Lung (tissue), 10 donors: ENCODE results near the gene CYP21A2. TPM values are rescaled to one million over a fixed set of nuclear protein-coding genes. Genes with fewer than 3 reads are reported as not detected.
A peak's percentile ranks its signal among the peaks of the same experiment; 100 is the strongest.
"Not testable (repeated sequence)": the region's sequence is repeated elsewhere in the genome, so short reads cannot be mapped to it uniquely, and the experiment has no call there.

ENCODE experiments used
- ATAC-seq: fragments of 200-7000 bp; cut with Tn5 transposase; one replicate; pipeline ENCODE4 v1.9.1; 2020; ENCODE audit warnings: moderate number of reproducible peaks; ENCODE audit not compliant: insufficient read depth, low FRiP score
- DNase-seq, 3 donors: peaks; one replicate each; pipeline ENCODE4 v3.0.0-alpha.2; 2013 to 2017
- H3K27ac ChIP-seq, 2 donors: one replicate each; pipeline ENCODE4 v1.5.1; 2013; ENCODE audit warnings: mild to moderate bottlenecking in 2 of 2, moderate library complexity in 2 of 2, control low read depth in 1 of 2, inconsistent platforms in 1 of 2, low read depth in 1 of 2, low read length in 1 of 2
- H3K27me3 ChIP-seq, 3 donors: one replicate each; pipeline ENCODE4 v1.5.1; 2013; ENCODE audit warnings: low read length in 2 of 3; ENCODE audit not compliant: control insufficient read depth in 3 of 3, insufficient read depth in 3 of 3
- H3K36me3 ChIP-seq, 4 donors: one replicate each; pipeline ENCODE4 v1.5.1; 2013; ENCODE audit warnings: low read length in 4 of 4, mild to moderate bottlenecking in 1 of 4, moderate library complexity in 1 of 4; ENCODE audit not compliant: control insufficient read depth in 4 of 4, insufficient read depth in 4 of 4
- H3K4me1 ChIP-seq, 5 donors: one replicate each; pipeline ENCODE4 v1.5.1; 2013; ENCODE audit warnings: low read length in 5 of 5, mild to moderate bottlenecking in 2 of 5, moderate library complexity in 1 of 5; ENCODE audit not compliant: control insufficient read depth in 5 of 5, insufficient read depth in 5 of 5
- H3K4me3 ChIP-seq: one replicate; pipeline ENCODE4 v1.5.1; 2013; ENCODE audit warnings: mild to moderate bottlenecking, control low read depth, moderate library complexity
- H3K9ac ChIP-seq, 2 donors: one replicate each; pipeline ENCODE4 v1.5.1; 2013; ENCODE audit warnings: low read length in 2 of 2, control low read depth in 1 of 2; ENCODE audit not compliant: insufficient read depth in 1 of 2
- H3K9me3 ChIP-seq, 4 donors: one replicate each; pipeline ENCODE4 v1.5.1; 2013; ENCODE audit warnings: low read length in 3 of 4, mild to moderate bottlenecking in 1 of 4, moderate library complexity in 1 of 4; ENCODE audit not compliant: control insufficient read depth in 4 of 4, insufficient read depth in 3 of 4
- whole genome bisulfite sequencing, 2 donors: extraction: QIAGEN DNeasy Blood & Tissue Kit; methylation state at CpG; one replicate each; pipeline ENCODE4 v1.1.7; 2013; 5-methylcytosine and 5-hydroxymethylcytosine counted together
- polyA plus RNA-seq, 2 donors: library from polyadenylated mRNA; stranded (reverse); fragments of 200-250 nt; gene quantifications; one replicate each; pipeline ENCODE4 v1.2.1, GENCODE V29; 2013
- total RNA-seq, 2 donors: library from RNA; depleted of rRNA in 1 of 2; stranded (reverse); fragments of >200 nt in 1 of 2; gene quantifications; one replicate each; pipeline ENCODE4 v1.2.1, GENCODE V29; 2014 to 2021
- donor health status: Bipolar disorder and iron deficiency.
- donor health status: healthy.
- donor health status: DM: yes; HTN: yes; CAD: no.

CYP21A2 gene
- total and polyA plus RNA-seq, 4 donors, result 0.43 to 1.9 (median 0.98) TPM

DNA sequence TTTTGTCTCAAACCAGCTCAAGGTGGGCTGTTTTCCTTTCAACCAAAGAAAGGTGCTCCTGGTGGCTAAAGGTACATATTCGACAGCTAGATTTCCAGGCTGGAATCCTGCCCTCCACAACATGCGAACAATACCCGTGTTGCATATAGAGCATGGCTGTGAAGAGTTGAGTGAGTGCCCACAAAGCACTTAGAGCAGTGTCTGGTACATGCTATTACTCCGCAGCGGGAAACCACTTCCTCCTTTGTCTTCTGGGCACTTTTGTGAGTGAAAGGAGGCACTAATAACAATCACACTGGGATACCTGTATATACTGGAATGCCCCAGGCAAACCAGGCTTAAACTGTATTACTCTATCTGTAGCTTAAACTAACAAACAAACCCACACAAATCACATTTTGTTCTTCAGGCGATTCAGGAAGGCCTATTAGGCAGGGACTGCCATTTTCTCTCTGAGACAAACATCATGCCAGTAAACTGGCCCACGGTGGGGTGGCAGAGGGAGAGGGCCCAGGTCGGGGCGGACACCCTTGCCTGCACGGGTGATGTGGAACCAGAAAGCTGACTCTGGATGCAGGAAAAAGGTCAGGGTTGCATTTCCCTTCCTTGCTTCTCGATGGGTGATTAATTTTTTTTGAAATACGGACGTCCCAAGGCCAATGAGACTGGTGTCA, 33.2 kb upstream of the CYP21A2 start:
- not testable (repeated sequence) for H3K27me3 ChIP-seq, H3K27ac ChIP-seq, H3K4me1 ChIP-seq, H3K4me3 ChIP-seq, ATAC-seq, H3K9me3 ChIP-seq, H3K9ac ChIP-seq, DNase-seq, H3K36me3 ChIP-seq
- WGBS, 2 donors, result 66 to 69% methylated on average over 8 to 9 of the region's 13 CpGs

DNA sequence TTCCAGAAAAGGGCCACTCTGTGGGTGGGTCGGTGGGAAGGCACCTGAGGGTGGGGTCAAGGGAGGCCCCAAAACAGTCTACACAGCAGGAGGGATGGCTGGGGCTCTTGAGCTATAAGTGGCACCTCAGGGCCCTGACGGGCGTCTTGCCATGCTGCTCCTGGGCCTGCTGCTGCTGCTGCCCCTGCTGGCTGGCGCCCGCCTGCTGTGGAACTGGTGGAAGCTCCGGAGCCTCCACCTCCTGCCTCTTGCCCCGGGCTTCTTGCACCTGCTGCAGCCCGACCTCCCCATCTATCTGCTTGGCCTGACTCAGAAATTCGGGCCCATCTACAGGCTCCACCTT, 32.7 kb upstream of the CYP21A2 start:
- not testable (repeated sequence) for DNase-seq, ATAC-seq, H3K36me3 ChIP-seq, H3K4me1 ChIP-seq, H3K4me3 ChIP-seq, H3K27me3 ChIP-seq, H3K9ac ChIP-seq, H3K27ac ChIP-seq, H3K9me3 ChIP-seq
- WGBS, 2 donors, result 74 to 87% methylated on average over 1 to 9 of the region's 9 CpGs

DNA sequence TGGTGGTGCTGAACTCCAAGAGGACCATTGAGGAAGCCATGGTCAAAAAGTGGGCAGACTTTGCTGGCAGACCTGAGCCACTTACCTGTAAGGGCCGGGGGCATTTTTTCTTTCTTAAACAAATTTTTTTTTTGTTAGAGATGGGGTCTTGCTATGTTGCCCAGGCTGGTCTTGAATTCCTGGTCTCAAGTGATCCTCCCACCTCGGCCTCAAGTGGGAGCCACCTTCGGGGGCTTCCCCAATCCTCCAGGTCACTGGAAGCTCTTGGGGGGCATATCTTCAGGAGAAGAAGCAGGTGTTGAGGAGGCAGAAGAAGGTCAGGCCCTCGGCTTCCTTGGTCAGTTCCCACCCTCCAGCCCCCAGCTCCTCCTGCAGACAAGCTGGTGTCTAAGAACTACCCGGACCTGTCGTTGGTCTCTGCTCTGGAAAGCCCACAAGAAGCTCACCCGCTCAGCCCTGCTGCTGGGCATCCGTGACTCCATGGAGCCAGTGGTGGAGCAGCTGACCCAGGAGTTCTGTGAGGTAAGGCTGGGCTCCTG, 32.2 kb upstream of the CYP21A2 start:
- WGBS, 2 donors, result 77 to 78% methylated on average over 8 of the region's 8 CpGs
- H3K36me3 ChIP-seq, H3K4me3 ChIP-seq, H3K9ac ChIP-seq, H3K27me3 ChIP-seq, H3K27ac ChIP-seq, ATAC-seq, H3K9me3 ChIP-seq, DNase-seq, H3K4me1 ChIP-seq: not testable (repeated sequence)

DNA sequence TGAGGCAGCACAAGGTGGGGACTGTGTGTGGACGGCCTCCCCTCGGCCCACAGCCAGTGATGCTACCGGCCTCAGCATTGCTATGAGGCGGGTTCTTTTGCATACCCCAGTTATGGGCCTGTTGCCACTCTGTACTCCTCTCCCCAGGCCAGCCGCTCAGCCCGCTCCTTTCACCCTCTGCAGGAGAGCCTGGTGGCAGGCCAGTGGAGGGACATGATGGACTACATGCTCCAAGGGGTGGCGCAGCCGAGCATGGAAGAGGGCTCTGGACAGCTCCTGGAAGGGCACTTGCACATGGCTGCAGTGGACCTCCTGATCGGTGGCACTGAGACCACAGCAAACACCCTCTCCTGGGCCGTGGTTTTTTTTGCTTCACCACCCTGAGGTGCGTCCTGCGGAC, 31.1 kb upstream of the CYP21A2 start:
- WGBS, 2 donors, result 85 to 88% methylated on average over 10 to 12 of the region's 12 CpGs
- not testable (repeated sequence) for H3K36me3 ChIP-seq, H3K4me3 ChIP-seq, H3K27me3 ChIP-seq, H3K9me3 ChIP-seq, H3K4me1 ChIP-seq, H3K9ac ChIP-seq, H3K27ac ChIP-seq, DNase-seq, ATAC-seq

DNA sequence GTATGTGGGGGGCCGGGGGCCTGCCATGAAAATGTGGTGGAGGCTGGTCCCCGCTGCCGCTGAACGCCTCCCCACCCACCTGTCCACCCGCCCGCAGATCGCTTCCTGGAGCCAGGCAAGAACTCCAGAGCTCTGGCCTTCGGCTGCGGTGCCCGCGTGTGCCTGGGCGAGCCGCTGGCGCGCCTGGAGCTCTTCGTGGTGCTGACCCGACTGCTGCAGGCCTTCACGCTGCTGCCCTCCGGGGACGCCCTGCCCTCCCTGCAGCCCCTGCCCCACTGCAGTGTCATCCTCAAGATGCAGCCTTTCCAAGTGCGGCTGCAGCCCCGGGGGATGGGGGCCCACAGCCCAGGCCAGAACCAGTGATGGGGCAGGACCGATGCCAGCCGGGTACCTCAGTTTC, 30.2 kb upstream of the CYP21A2 start:
- not testable (repeated sequence) for H3K36me3 ChIP-seq, H3K4me3 ChIP-seq, DNase-seq, H3K9me3 ChIP-seq, ATAC-seq, H3K27ac ChIP-seq, H3K9ac ChIP-seq, H3K4me1 ChIP-seq, H3K27me3 ChIP-seq
- WGBS, 2 donors, result no CpG with 5 or more reads among the region's 24 CpGs

DNA sequence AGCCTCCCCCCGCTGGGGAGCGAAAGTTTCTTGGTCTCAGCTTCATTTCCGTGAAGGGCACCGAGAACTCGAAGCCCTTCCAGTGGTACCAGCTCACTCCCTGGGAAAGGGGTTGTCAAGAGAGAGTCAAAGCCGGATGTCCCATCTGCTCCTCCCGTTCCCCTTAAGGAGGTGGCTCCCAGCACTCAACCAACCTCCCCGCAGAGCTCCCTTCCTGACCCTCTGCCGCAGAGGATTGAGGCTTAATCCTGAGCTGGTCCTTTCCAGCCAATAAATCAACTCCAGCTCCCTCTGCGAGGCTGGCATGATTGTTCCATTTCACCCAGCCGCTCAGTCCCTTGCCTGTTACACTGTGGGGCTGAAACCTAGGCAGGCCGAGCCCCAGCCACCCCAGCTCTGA, 29.6 kb upstream of the CYP21A2 start:
- not testable (repeated sequence) for ATAC-seq, H3K27me3 ChIP-seq, H3K9ac ChIP-seq, H3K4me1 ChIP-seq, H3K9me3 ChIP-seq, H3K27ac ChIP-seq, H3K36me3 ChIP-seq, H3K4me3 ChIP-seq
- peak in 1 of 3 donors; percentile 16 for DNase-seq
- WGBS, 2 donors, result 30 to 37% methylated on average over 6 of the region's 12 CpGs

DNA sequence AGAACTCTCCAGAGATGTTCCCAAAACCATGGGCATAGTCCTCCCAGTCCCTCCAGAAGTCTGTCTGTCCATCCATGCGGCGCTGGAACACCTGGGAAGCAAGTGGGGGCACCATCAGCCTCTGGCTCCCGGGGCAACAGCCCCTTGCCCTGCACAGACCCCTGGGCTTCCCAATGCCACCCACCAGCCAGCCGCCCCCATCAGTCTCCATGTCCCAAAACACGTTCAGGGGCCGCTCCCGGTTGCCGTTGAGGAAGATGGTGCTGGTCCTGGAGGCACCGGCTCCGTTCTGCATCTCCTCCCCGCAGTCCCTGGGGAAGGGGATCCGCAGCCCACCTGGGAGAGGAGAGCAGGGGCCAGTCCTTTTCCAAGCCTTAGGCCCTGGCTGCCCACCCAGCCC, 28.7 kb upstream of the CYP21A2 start:
- not testable (repeated sequence) for H3K4me1 ChIP-seq, H3K4me3 ChIP-seq, H3K9ac ChIP-seq, H3K27me3 ChIP-seq, DNase-seq, H3K36me3 ChIP-seq, ATAC-seq, H3K9me3 ChIP-seq, H3K27ac ChIP-seq
- WGBS, 2 donors, result 66 to 90% methylated on average over 2 to 5 of the region's 12 CpGs

DNA sequence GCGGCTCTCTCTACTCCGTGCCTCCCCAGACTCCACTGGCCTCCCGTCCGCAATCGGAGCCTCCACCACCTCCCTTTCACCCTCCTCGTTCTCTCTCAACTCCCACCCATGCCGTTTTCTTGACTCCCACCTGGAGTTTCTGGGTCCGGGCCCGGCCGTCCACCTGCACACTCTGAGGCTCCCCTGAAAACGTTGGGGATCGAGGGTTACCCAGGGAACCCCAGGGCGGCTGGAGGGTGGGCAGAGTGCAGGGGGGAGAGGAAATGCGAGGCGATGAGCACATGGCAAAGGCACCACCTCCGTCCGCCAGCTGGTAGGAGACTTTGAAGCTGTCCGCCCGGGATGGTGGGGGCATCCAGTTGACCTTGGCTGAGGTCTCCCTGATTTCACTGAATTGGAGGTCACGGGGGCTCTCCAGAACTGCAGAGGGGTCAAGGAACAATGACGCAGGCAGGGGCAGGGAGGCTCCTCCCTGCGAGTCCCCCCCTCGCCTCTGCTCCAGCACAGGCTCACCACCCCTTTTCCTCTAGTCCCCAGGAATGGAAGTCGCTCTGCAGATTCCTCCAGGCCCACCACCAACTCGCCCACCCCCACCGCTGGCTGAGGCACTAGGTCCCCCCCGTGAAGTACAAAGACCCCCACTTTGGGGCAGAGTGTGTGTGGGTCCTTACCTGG, 27.2 kb upstream of the CYP21A2 start:
- WGBS, 2 donors, result 82% methylated on average over 14 to 20 of the region's 27 CpGs
- H3K4me1 ChIP-seq, H3K36me3 ChIP-seq, H3K27ac ChIP-seq, H3K9me3 ChIP-seq, DNase-seq, H3K27me3 ChIP-seq, H3K9ac ChIP-seq, H3K4me3 ChIP-seq, ATAC-seq: not testable (repeated sequence)
